IMR-90 (cell line): ENCODE results near the gene EED.

Source experiments
- CEBPB ChIP-seq: IDR thresholded peaks from 2 replicates; pipeline ENCODE4 v1.6.1; 2012; ENCODE audit warnings: low read depth, low read length, improper control_type of control experiment
- CHD1 ChIP-seq: IDR thresholded peaks from 2 replicates; pipeline ENCODE4 v1.6.1; 2012; ENCODE audit warnings: low read depth, low read length, improper control_type of control experiment
- FOS ChIP-seq: fragments of 150-350 bp; IDR thresholded peaks from 2 replicates; pipeline ENCODE4 v1.6.1; 2016; ENCODE audit warnings: low read depth, low read length
- MAFK ChIP-seq: IDR thresholded peaks from 2 replicates; pipeline ENCODE4 v1.6.1; 2012; ENCODE audit warnings: low read depth, low read length, improper control_type of control experiment
- MXI1 ChIP-seq: IDR thresholded peaks from 2 replicates; pipeline ENCODE4 v1.6.1; 2012; ENCODE audit warnings: low read depth, mild to moderate bottlenecking, low read length, moderate library complexity, borderline replicate concordance
- NFE2L2 ChIP-seq: fragments of 150-350 bp; IDR thresholded peaks from 2 replicates; pipeline ENCODE4 v1.6.1; 2016; ENCODE audit warnings: low read depth, mild to moderate bottlenecking, low read length
- POLR2A ChIP-seq: IDR thresholded peaks from 2 replicates; pipeline ENCODE4 v1.6.1; 2012; ENCODE audit warnings: mild to moderate bottlenecking, low read depth, low read length
- RAD21 ChIP-seq: IDR thresholded peaks from 2 replicates; pipeline ENCODE4 v1.6.1; 2012; ENCODE audit warnings: low read length, improper control_type of control experiment
- RCOR1 ChIP-seq: IDR thresholded peaks from 2 replicates; pipeline ENCODE4 v1.6.1; 2012; ENCODE audit warnings: mild to moderate bottlenecking, low read length, improper control_type of control experiment; ENCODE audit not compliant: insufficient replicate concordance
- RFX5 ChIP-seq: IDR thresholded peaks from 2 replicates; pipeline ENCODE4 v1.8.0; 2012; ENCODE audit warnings: low read depth, mild to moderate bottlenecking, low read length, moderate library complexity
- SMC3 ChIP-seq: fragments of 150-350 bp; IDR thresholded peaks from 2 replicates; pipeline ENCODE4 v1.6.1; 2016; ENCODE audit warnings: low read depth, mild to moderate bottlenecking, antibody characterized with exemption, low read length, moderate library complexity
- TF ChIP-seq, protein P1 (sequence below): conservative IDR thresholded peaks from 2 replicates; pipeline ENCODE4 v1.5.1; 2012; ENCODE audit warnings: mild to moderate bottlenecking, low read depth, low read length, improper control_type of control experiment
- TF ChIP-seq, protein P2 (sequence below): fragments of 150-350 bp; IDR thresholded peaks from 2 replicates; pipeline ENCODE4 v1.6.1; 2016; ENCODE audit warnings: low read depth, mild to moderate bottlenecking, low read length, moderate library complexity, borderline replicate concordance
- TF ChIP-seq, protein P3 (sequence below): fragments of 150-350 bp; IDR thresholded peaks from 2 replicates; pipeline ENCODE4 v1.6.1; 2017; ENCODE audit warnings: mild to moderate bottlenecking, antibody characterized with exemption, low read length, low read depth

DNA sequence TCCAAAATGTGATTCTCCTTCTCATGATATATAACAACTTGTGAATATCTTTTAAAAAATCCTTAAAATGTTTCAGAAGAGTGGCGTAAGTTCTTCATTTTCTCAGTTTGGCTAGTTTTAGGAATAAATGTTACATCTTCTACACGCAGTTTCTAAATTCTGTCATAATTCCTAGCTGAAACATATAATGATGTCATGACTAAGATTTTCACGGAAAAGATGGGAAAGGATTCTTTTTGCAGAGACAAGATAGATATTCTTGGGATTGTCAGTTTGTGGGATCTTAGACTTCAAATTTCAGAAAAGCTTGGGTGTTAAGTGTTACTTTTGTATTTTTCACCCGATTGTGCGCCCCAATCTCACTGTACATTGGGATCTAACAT lies 1.7 kb downstream of the EED start:
- TF ChIP-seq, protein P1, sequence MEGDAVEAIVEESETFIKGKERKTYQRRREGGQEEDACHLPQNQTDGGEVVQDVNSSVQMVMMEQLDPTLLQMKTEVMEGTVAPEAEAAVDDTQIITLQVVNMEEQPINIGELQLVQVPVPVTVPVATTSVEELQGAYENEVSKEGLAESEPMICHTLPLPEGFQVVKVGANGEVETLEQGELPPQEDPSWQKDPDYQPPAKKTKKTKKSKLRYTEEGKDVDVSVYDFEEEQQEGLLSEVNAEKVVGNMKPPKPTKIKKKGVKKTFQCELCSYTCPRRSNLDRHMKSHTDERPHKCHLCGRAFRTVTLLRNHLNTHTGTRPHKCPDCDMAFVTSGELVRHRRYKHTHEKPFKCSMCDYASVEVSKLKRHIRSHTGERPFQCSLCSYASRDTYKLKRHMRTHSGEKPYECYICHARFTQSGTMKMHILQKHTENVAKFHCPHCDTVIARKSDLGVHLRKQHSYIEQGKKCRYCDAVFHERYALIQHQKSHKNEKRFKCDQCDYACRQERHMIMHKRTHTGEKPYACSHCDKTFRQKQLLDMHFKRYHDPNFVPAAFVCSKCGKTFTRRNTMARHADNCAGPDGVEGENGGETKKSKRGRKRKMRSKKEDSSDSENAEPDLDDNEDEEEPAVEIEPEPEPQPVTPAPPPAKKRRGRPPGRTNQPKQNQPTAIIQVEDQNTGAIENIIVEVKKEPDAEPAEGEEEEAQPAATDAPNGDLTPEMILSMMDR: no peak
- no peak for TF ChIP-seq RAD21
- no peak for TF ChIP-seq POLR2A
- TF ChIP-seq RFX5: no peak
- TF ChIP-seq, protein P2, sequence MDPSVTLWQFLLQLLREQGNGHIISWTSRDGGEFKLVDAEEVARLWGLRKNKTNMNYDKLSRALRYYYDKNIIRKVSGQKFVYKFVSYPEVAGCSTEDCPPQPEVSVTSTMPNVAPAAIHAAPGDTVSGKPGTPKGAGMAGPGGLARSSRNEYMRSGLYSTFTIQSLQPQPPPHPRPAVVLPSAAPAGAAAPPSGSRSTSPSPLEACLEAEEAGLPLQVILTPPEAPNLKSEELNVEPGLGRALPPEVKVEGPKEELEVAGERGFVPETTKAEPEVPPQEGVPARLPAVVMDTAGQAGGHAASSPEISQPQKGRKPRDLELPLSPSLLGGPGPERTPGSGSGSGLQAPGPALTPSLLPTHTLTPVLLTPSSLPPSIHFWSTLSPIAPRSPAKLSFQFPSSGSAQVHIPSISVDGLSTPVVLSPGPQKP: no peak
- no peak for TF ChIP-seq SMC3
- no peak for TF ChIP-seq CEBPB
- TF ChIP-seq, protein P3, sequence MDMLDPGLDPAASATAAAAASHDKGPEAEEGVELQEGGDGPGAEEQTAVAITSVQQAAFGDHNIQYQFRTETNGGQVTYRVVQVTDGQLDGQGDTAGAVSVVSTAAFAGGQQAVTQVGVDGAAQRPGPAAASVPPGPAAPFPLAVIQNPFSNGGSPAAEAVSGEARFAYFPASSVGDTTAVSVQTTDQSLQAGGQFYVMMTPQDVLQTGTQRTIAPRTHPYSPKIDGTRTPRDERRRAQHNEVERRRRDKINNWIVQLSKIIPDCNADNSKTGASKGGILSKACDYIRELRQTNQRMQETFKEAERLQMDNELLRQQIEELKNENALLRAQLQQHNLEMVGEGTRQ: no peak
- TF ChIP-seq FOS: no peak
- no peak for TF ChIP-seq CHD1
- no peak for TF ChIP-seq RCOR1
- no peak for TF ChIP-seq MXI1
- TF ChIP-seq NFE2L2: no peak
- TF ChIP-seq MAFK: no peak
